K562 (cell line): Measurements from ENCODE around the gene KLHL22. TPM values are rescaled to one million over a fixed set of nuclear protein-coding genes. Genes with fewer than 3 reads are reported as not detected.
A peak's percentile ranks its signal among the peaks of the same experiment; 100 is the strongest.

Source experiments
- BCOR ChIP-seq: fragments of 450-650 bp; IDR thresholded peaks from 2 replicates; pipeline ENCODE4 v1.6.1; 2016
- HMGXB4 ChIP-seq: sonication (generic); formaldehyde crosslinking; IDR thresholded peaks from 2 replicates; pipeline ENCODE4 v1.8.1; 2023; ENCODE audit warnings: mild to moderate bottlenecking, missing genetic modification reagents
- MGA ChIP-seq: fragments of 450-650 bp; IDR thresholded peaks from 2 replicates; pipeline ENCODE4 v1.6.1; 2016; ENCODE audit warnings: mild to moderate bottlenecking, moderate library complexity
- TBL1XR1 ChIP-seq, 2 experiments: IDR thresholded peaks; 2 replicates each; pipeline ENCODE4 v1.6.1; 2012; ENCODE audit warnings: improper control_type of control experiment in 2 of 2, low read length in 2 of 2, mild to moderate bottlenecking in 1 of 2
- THRAP3 ChIP-seq: fragments of 450-650 bp; IDR thresholded peaks from 2 replicates; pipeline ENCODE4 v1.6.1; 2016; ENCODE audit warnings: mild to moderate bottlenecking, inconsistent platforms, borderline replicate concordance
- TRIM24 ChIP-seq, 2 experiments: fragments of 450-650 bp; IDR thresholded peaks; 2 replicates each; pipeline ENCODE4 v1.6.1; 2016
- ZFP91 ChIP-seq: sonication (generic); formaldehyde crosslinking; IDR thresholded peaks from 2 replicates; pipeline ENCODE4 v1.8.0; 2022; ENCODE audit warnings: mild to moderate bottlenecking, missing genetic modification reagents
- polyA plus RNA-seq, 8 experiments: library from polyadenylated mRNA; depleted of rRNA in 4 of 8; stranded (reverse) in 5 of 8; unstranded in 3 of 8; fragments of >200 nt; fragmentation: Nextera tagmentation in 2 of 8; fragmentation: Illumina TruSeq in 1 of 8; extraction: Ambion mirVana in 2 of 8; extraction: Trizol in 1 of 8; gene quantifications; 2 replicates each; pipeline versions ENCODE4 v1.2.1 to v1.2.3, GENCODE V29; 2011 to 2014; ENCODE audit warnings: inconsistent platforms in 1 of 8, missing spikeins in 1 of 8
- total RNA-seq, 7 experiments: library from RNA; depleted of rRNA in 6 of 7; stranded (reverse); fragments of >200 nt in 6 of 7; fragmentation: Illumina TruSeq in 2 of 7; extraction: Trizol in 2 of 7; gene quantifications; 2 replicates each; pipeline versions ENCODE4 v1.2.1 to v1.2.3, GENCODE V29; 2011 to 2021; ENCODE audit warnings: low replicate concordance in 1 of 7

KLHL22 gene
- total and polyA plus RNA-seq, 9 of the 15 experiments (the other 6 are each of a cell fraction or from before 2014, with no cell fraction given): 1.3 to 25.6 (median 15.2) TPM

- no peak for TF ChIP-seq MGA
- TF ChIP-seq TRIM24 (IDR thresholded peaks at IDR 0.05): no peak; a peak in 1 of 4 replicates
- TF ChIP-seq HMGXB4 (CRISPR knock-in tag): peak; percentile 98
- peak; percentile 85 for TF ChIP-seq BCOR
- TF ChIP-seq THRAP3: no peak
- TF ChIP-seq TBL1XR1 (IDR thresholded peaks at IDR 0.05; ENCODE audit: low read length in 2 of 2): peak; percentile 76 to 85
- TF ChIP-seq ZFP91 (CRISPR knock-in tag): no peak
Measured at GRCh38 chr22:20418211-20418788, 77.3 kb downstream of the KLHL22 start (continued).
